ENCODE data around the gene MRPL43.

Gene MRPL43

DNA sequence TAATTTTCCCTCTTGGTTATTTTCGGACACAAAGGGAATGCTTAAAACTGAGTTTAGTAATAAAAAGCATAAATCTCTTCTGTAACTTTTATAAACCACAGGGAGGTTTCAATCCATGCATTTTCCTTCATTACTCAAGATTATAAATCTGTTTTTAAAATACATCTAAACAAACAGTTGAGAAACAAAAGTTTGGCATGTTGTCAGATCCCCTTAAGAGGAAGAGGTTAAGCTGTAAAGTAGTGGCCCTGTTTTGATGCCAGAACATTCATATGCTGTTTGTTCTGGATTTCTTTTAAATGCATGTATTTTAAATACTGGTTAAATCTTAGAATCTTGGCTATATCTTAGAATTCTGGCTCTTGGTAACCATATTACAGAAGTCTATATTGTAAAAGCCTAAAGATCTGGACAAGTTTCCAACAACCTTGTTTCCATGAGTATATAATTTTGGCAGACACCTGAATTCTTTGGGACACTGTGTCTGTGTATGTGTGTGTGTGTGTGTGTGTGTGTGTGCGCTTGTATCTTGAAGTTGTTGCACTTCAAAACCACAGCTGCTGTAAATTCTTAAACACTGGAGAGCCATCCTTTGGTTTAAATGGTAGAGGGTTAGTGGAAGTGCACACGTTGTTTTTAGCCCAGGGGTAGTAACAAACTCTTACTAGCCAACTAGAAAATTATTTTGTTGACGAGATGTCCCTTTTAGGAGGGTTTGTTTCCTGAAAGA is 24.8 kb downstream of the MRPL43 start:
- DNase-seq: no peak

DNA sequence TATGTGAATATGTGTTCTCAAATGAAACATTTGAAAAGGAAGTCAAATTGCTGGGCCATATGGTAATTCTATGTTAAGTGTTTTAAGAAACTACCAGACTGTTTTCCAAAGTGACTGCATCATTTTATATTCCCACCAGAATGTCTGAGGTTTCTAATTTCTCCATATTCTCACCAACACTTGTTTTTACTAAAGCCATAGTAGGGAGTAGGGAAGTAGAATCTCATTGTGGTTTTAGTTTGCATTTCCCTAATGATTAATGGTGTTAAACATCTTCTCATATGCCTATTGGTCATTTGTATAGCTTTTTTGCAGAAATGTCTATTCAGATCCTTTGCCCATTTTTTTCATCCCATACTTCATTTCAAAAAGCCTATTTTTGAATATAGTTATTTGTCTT is 27.0 kb downstream of the MRPL43 start:
- DNase-seq: no peak

GRCh38 chr10:100948916-100949315 is 38.4 kb downstream of the MRPL43 start:
- no peak for DNase-seq

DNA sequence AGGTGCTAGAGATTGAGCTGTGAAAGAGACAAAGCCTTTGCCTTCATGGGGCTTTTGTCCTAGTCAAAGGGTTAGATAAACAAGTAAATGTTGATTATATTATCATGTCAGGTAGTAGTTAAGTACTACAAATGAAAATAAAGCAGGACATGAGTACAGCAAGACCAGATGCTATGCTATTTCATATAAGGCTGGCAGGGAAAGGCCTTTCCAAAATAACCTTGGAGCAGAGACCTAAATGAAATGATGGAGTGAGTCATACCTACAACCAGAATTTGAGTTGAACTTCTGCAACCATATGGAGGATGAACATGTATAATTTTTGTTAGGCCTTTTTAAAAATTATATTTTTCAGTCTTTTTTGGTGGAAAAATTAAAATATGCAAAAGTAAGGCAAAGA is 41.5 kb downstream of the MRPL43 start:
- DNase-seq: no peak

- no peak for DNase-seq
Measured at GRCh38 chr10:100943508-100943907, 43.8 kb downstream of the MRPL43 start.

- no peak for DNase-seq
Measured at GRCh38 chr10:100942229-100942628, 45.1 kb downstream of the MRPL43 start.

DNA sequence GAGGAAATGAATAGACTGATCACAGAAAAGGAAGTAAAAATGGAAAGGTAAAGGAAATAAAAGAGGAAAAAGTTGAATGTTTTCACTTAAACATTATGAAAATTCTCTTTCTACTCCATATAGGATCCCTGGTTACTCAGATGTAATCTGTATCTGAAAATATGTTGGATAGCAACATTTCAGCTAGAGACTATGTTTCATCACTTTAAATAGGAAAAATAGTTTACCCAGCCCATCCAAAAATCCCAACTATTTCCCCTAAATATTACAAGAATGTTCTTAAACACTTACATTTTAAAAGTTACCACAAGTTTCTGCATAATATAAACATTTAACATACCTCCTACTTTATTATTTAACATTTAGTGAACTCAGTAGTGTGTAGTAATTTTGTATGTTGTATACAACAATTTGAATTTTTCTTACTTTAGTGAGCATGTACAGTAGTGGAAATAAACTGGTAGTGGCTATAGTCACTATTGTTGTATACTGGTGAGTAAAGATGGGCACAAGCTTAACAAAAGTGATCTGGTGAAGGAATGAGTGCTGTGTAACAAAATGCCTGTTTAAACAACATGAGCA is 47.4 kb downstream of the MRPL43 start:
- no peak for DNase-seq

All from NCI-H1417 treated with DMSO at 0.1 percent for 48 hours (cell line).